ENCODE data around the gene CRLF1. TPM values are rescaled to one million over a fixed set of nuclear protein-coding genes. Genes with fewer than 3 reads are reported as not detected.

CRLF1 gene
- total RNA-seq, 1 experiment from 2014 or later, result 0.46 TPM

DNA sequence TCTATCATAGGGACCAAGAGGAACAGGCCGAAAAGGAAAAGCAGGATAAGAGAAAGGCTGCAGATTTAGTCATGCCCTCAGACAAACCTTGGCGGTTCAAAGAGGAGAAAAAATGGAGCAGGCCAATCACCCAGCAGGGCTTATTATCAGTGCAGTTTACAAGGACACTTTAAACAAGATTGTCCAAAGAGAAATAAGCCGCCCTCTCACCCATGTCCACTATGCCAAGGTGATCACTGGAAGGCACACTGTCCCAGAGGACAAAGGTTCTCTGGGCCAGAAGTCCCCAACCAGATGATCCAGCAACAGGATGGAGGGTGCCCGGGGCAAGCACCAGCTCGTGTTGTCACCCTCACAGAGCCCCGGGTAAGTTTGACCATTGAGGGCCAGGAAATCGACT is 26.3 kb downstream of the CRLF1 start:
- Histone ChIP-seq H3K27me3 (ENCODE audit: insufficient read depth, low read depth) (no peaks in the 10 kb centered on the region), H3K4me2 (no peak overlapping the region), H3F3A (ENCODE audit: insufficient read depth, low read depth) (peaks cover 47% of the 10 kb centered on the region), H3K36me3 (ENCODE audit: low read depth) (peaks cover 10% of the 10 kb centered on the region), H4K20me1 (ENCODE audit: insufficient read depth) (peaks cover 8% of the 10 kb centered on the region; the same call in 1 of the 2 replicates), H3K27ac (no peak overlapping the region), H3K9me2 (ENCODE audit: insufficient read depth) (no peaks in the 10 kb centered on the region), H3K4me3 (no peak overlapping the region), H3K4me1 (replicated peaks; ENCODE audit: insufficient read depth) (no peaks in the 10 kb centered on the region), H2AFZ (no peak overlapping the region), H3K9me3 (ENCODE audit: insufficient read depth, low read depth) (no peaks in the 10 kb centered on the region), H3K79me2 (ENCODE audit: low read depth) (no peaks in the 10 kb centered on the region)
- DNase-seq, result no peak
- TF ChIP-seq, protein P1, sequence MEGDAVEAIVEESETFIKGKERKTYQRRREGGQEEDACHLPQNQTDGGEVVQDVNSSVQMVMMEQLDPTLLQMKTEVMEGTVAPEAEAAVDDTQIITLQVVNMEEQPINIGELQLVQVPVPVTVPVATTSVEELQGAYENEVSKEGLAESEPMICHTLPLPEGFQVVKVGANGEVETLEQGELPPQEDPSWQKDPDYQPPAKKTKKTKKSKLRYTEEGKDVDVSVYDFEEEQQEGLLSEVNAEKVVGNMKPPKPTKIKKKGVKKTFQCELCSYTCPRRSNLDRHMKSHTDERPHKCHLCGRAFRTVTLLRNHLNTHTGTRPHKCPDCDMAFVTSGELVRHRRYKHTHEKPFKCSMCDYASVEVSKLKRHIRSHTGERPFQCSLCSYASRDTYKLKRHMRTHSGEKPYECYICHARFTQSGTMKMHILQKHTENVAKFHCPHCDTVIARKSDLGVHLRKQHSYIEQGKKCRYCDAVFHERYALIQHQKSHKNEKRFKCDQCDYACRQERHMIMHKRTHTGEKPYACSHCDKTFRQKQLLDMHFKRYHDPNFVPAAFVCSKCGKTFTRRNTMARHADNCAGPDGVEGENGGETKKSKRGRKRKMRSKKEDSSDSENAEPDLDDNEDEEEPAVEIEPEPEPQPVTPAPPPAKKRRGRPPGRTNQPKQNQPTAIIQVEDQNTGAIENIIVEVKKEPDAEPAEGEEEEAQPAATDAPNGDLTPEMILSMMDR (conservative IDR thresholded peaks at IDR 0.05), result no peak
- no peak for TF ChIP-seq EZH2 (IDR thresholded peaks at IDR 0.05; ENCODE audit: low read depth)
- POLR2A ChIA-PET (ENCODE audit: unreplicated experiment), result no interaction called here
- CTCF ChIA-PET, result no interaction called here
- no TSS peak for BruUV-seq (replicated peaks)
- intact Hi-C loops (cut with micrococcal nuclease; ENCODE audit: unreplicated experiment), result no loop called here

DNA sequence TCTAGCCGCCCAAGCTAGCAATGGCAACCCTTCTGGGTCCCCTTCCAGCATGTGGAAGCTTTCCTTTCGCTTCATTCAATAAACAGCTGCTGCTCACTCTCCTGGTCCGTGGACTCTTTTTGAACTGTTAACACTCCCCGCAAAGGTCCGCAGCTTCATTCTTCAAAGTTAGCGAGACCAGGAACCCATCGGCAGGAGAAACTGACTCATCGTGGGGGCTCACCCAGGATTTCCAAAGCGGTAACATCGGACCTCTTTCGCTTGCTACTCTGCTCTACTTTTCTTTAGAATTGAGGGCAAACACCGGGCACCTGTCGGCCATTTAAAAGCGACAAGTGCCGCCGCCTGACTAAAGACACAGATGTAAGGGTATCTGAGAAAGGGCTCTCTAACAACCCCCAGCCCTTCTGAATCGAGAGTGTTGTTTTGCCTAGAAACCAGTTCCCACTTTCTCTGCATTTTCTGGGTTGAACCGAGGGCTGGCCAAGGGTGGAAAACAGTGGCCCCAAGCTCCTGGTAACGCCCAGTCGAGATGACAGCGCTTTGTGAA is 29.2 kb downstream of the CRLF1 start:
- CTCF ChIA-PET, result no interaction called here

DNA sequence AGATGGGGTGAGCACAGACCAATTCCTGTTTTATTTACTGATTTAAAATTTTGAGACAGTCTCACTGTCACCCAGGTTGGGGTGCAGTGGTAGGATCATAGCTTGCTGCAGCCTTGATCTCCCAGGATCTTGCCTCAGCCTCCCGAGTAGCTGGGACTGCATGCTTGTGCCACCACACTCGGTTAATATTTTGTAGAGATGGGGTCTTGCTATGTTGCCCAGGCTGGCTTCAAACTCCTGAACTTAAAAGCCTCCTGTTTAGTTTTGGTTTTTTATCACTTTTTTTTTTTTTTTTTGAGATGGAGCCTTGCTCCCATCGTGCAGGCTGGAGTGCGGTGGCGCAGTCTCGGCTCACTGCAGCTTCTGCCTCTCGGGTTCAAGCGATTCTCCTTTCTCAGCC is 30.2 kb downstream of the CRLF1 start:
- no peak for TF ChIP-seq EZH2 (IDR thresholded peaks at IDR 0.05; ENCODE audit: low read depth)
- TF ChIP-seq, protein P1 (conservative IDR thresholded peaks at IDR 0.05), result no peak
- DNase-seq, result no peak
- Histone ChIP-seq H3K4me1 (replicated peaks; ENCODE audit: insufficient read depth) (peaks cover 10% of the 10 kb centered on the region), H3F3A (ENCODE audit: insufficient read depth, low read depth) (peaks cover 79% of the 10 kb centered on the region), H3K27ac (no peak overlapping the region), H3K9me3 (ENCODE audit: insufficient read depth, low read depth) (no peaks in the 10 kb centered on the region), H3K36me3 (ENCODE audit: low read depth) (peaks cover 29% of the 10 kb centered on the region), H2AFZ (no peak overlapping the region), H3K4me3 (no peak overlapping the region), H4K20me1 (ENCODE audit: insufficient read depth) (peaks cover 41% of the 10 kb centered on the region), H3K79me2 (ENCODE audit: low read depth) (peaks cover 36% of the 10 kb centered on the region), H3K4me2 (no peak overlapping the region), H3K27me3 (ENCODE audit: insufficient read depth, low read depth) (no peaks in the 10 kb centered on the region), H3K9me2 (ENCODE audit: insufficient read depth) (no peaks in the 10 kb centered on the region)
- CTCF ChIA-PET, result no interaction called here
- intact Hi-C loops (cut with micrococcal nuclease; ENCODE audit: unreplicated experiment), result loop anchor here (10.0 kb wide), 1 partner anchor 338 kb away; the partner anchor contains the start of genes COPE and DDX49
- POLR2A ChIA-PET (ENCODE audit: unreplicated experiment), result no interaction called here
- no TSS peak for BruUV-seq (replicated peaks)

More for the DNA sequence above, 29.2 kb downstream of the CRLF1 start:
- peaks cover 10% of the 10 kb centered on the region for H3K4me1 ChIP-seq (replicated peaks; ENCODE audit: insufficient read depth)
- no peak overlapping the region for H3K4me3 ChIP-seq
- H3K27me3 ChIP-seq (ENCODE audit: insufficient read depth, low read depth), result no peaks in the 10 kb centered on the region
- H3K4me2 ChIP-seq, result no peak overlapping the region
- H3K27ac ChIP-seq, result no peak overlapping the region
- H3K36me3 ChIP-seq (ENCODE audit: low read depth), result peaks cover 29% of the 10 kb centered on the region
- no peaks in the 10 kb centered on the region for H3K9me3 ChIP-seq (ENCODE audit: insufficient read depth, low read depth)
- BruUV-seq (replicated peaks), result no TSS peak
- H3F3A ChIP-seq (ENCODE audit: insufficient read depth, low read depth), result peaks cover 74% of the 10 kb centered on the region
- H3K9me2 ChIP-seq (ENCODE audit: insufficient read depth), result no peaks in the 10 kb centered on the region
- H2AFZ ChIP-seq, result no peak overlapping the region
- POLR2A ChIA-PET (ENCODE audit: unreplicated experiment), result no interaction called here
- intact Hi-C loops (cut with micrococcal nuclease; ENCODE audit: unreplicated experiment), result loop anchor here (10.0 kb wide), 1 partner anchor 337 kb away; the partner anchor contains the start of genes COPE and DDX49
- DNase-seq, result no peak
- H3K79me2 ChIP-seq (ENCODE audit: low read depth), result peaks cover 29% of the 10 kb centered on the region
- peaks cover 37% of the 10 kb centered on the region for H4K20me1 ChIP-seq (ENCODE audit: insufficient read depth)
- TF ChIP-seq EZH2 (IDR thresholded peaks at IDR 0.05; ENCODE audit: low read depth), result no peak
- TF ChIP-seq, protein P1 (conservative IDR thresholded peaks at IDR 0.05), result no peak

Data from PC-9 (cell line).